Neural cell (in vitro differentiated cells): ENCODE measurements around the gene PTPRG. TPM values are rescaled to one million over a fixed set of nuclear protein-coding genes. Genes with fewer than 3 reads are reported as not detected.

Source experiments
- H2AFZ ChIP-seq: fragments of 200-600, 300-800 bp; sonication (generic), shearing (Covaris generic); 2 replicates; pipeline ENCODE4 v1.6.0; 2014; ENCODE audit warnings: low read depth, mild to moderate bottlenecking, antibody characterized with exemption, low read length, moderate library complexity
- H3F3A ChIP-seq: fragments of 200-600 bp; shearing (Covaris generic); 2 replicates; pipeline ENCODE4 v1.6.1; 2016; ENCODE audit warnings: mild to moderate bottlenecking, moderate library complexity, mixed read lengths, antibody characterized with exemption, low read length; ENCODE audit not compliant: insufficient read depth, poor library complexity, severe bottlenecking
- H3K27ac ChIP-seq: fragments of 200-600, 300-800 bp; sonication (generic), shearing (Covaris generic); 2 replicates; pipeline ENCODE4 v1.5.1; 2014; ENCODE audit warnings: mild to moderate bottlenecking, low read length, moderate library complexity
- H3K27me3 ChIP-seq: fragments of 300-800, 200-600 bp; sonication (generic), shearing (Covaris generic); 2 replicates; pipeline ENCODE4 v1.6.0; 2014; ENCODE audit warnings: mild to moderate bottlenecking, low read depth, low read length, moderate library complexity; ENCODE audit not compliant: insufficient read depth
- H3K36me3 ChIP-seq: fragments of 300-800, 200-600 bp; sonication (generic), shearing (Covaris generic); 2 replicates; pipeline ENCODE4 v1.5.1; 2014; ENCODE audit warnings: mild to moderate bottlenecking, antibody characterized with exemption, low read length, moderate library complexity; ENCODE audit not compliant: insufficient read depth
- H3K4me2 ChIP-seq: fragments of 300-800, 200-600 bp; sonication (generic), shearing (Covaris generic); 2 replicates; pipeline ENCODE4 v1.6.0; 2014; ENCODE audit warnings: mild to moderate bottlenecking, low read length
- H3K4me3 ChIP-seq: fragments of 300-800, 200-600 bp; sonication (generic), shearing (Covaris generic); 2 replicates; pipeline ENCODE4 v1.5.1; 2014; ENCODE audit warnings: mild to moderate bottlenecking, low read length, moderate library complexity
- H3K79me2 ChIP-seq: fragments of 200-600 bp; shearing (Covaris generic); replicated peaks from 2 replicates; pipeline ENCODE4 v1.6.0; 2014; ENCODE audit warnings: mild to moderate bottlenecking, low read length, moderate library complexity; ENCODE audit not compliant: insufficient read depth
- H3K9ac ChIP-seq: fragments of 300-800, 200-600 bp; sonication (generic), shearing (Covaris generic); 2 replicates; pipeline ENCODE4 v1.6.1; 2016; ENCODE audit warnings: mild to moderate bottlenecking, low read length, mixed read lengths
- H3K9me2 ChIP-seq: fragments of 200-600 bp; shearing (Covaris generic); 2 replicates; pipeline ENCODE4 v1.6.1; 2016; ENCODE audit warnings: mild to moderate bottlenecking, low read length, mixed read lengths; ENCODE audit not compliant: insufficient read depth
- H3K9me3 ChIP-seq: fragments of 200-600, 300-800 bp; sonication (generic), shearing (Covaris generic); 2 replicates; pipeline ENCODE4 v1.6.1; 2016; ENCODE audit warnings: mild to moderate bottlenecking, mixed run types, low read length, moderate library complexity, mixed read lengths
- H4K20me1 ChIP-seq: fragments of 200-600 bp; shearing (Covaris generic); 2 replicates; pipeline ENCODE4 v1.6.1; 2016; ENCODE audit warnings: mild to moderate bottlenecking, mixed run types; ENCODE audit not compliant: insufficient read depth
- CTCF ChIP-seq: fragments of 450-650 bp; IDR thresholded peaks from 2 replicates; pipeline ENCODE4 v1.5.1; 2014; ENCODE audit warnings: antibody characterized with exemption, mild to moderate bottlenecking, moderate library complexity; ENCODE audit not compliant: poor library complexity, severe bottlenecking
- EP300 ChIP-seq: fragments of 450-650 bp; conservative IDR thresholded peaks from 2 replicates; pipeline ENCODE4 v1.6.1; 2014; ENCODE audit warnings: antibody characterized with exemption, mild to moderate bottlenecking, moderate library complexity; ENCODE audit not compliant: poor library complexity, severe bottlenecking
- EZH2 ChIP-seq: fragments of 200-600, 300-800 bp; shearing (Covaris generic), sonication (generic); IDR thresholded peaks from 2 replicates; pipeline ENCODE4 v1.6.1; 2014; ENCODE audit warnings: antibody characterized with exemption, low read length, borderline replicate concordance, mild to moderate bottlenecking; ENCODE audit not compliant: insufficient read depth, poor library complexity, severe bottlenecking
- MXI1 ChIP-seq: fragments of 450-650 bp; conservative IDR thresholded peaks from 2 replicates; pipeline ENCODE4 v1.6.1; 2014; ENCODE audit warnings: antibody characterized with exemption, mild to moderate bottlenecking; ENCODE audit not compliant: poor library complexity, severe bottlenecking
- POLR2AphosphoS5 ChIP-seq: IDR thresholded peaks from 2 replicates; pipeline ENCODE4 v1.6.1; 2012
- RAD21 ChIP-seq: fragments of 450-650 bp; conservative IDR thresholded peaks from 2 replicates; pipeline ENCODE4 v1.6.1; 2014; ENCODE audit warnings: antibody characterized with exemption, mild to moderate bottlenecking, moderate library complexity
- REST ChIP-seq: IDR thresholded peaks from 2 replicates; pipeline ENCODE4 v1.6.1; 2012; ENCODE audit warnings: borderline replicate concordance
- SMC3 ChIP-seq: fragments of 450-650 bp; conservative IDR thresholded peaks from 2 replicates; pipeline ENCODE4 v1.6.1; 2014; ENCODE audit warnings: antibody characterized with exemption, mild to moderate bottlenecking, moderate library complexity; ENCODE audit not compliant: poor library complexity
- TAF1 ChIP-seq: IDR thresholded peaks from 2 replicates; pipeline ENCODE4 v1.6.1; 2012; ENCODE audit warnings: low read depth
- polyA plus RNA-seq: library from polyadenylated mRNA; depleted of rRNA; stranded (reverse); fragments of >200 nt; gene quantifications from 2 replicates; pipeline ENCODE4 v1.2.3, GENCODE V29; 2014

Gene PTPRG
- polyA plus RNA-seq, 1 donor from 2014 or later = 33.1 TPM

GRCh38 chr3:61848885-61849284, 287.5 kb downstream of the PTPRG start:
- Histone ChIP-seq H3K4me2 (no peak overlapping the region), H3K27me3 (no peaks in the 10 kb centered on the region), H3K36me3 (no peaks in the 10 kb centered on the region), H4K20me1 (no peaks in the 10 kb centered on the region), H3K27ac (no peak overlapping the region), H3K9me2 (no peaks in the 10 kb centered on the region), H3K9me3 (no peaks in the 10 kb centered on the region), H2AFZ (no peak overlapping the region), H3K79me2 (no peaks in the 10 kb centered on the region), H3K4me3 (no peak overlapping the region), H3K9ac (no peak overlapping the region), H3F3A (no peaks in the 10 kb centered on the region)
- TF ChIP-seq EZH2 (no peak), MXI1 (no peak), REST (no peak), SMC3 (no peak), POLR2AphosphoS5 (no peak), EP300 (no peak), TAF1 (no peak), CTCF (no peak), RAD21 (no peak)

- Histone ChIP-seq H3K79me2 (no peaks in the 10 kb centered on the region), H3K36me3 (no peaks in the 10 kb centered on the region), H3K4me3 (no peak overlapping the region), H4K20me1 (no peaks in the 10 kb centered on the region), H2AFZ (no peak overlapping the region), H3K9me3 (no peaks in the 10 kb centered on the region), H3K9me2 (no peaks in the 10 kb centered on the region), H3K4me2 (no peak overlapping the region), H3K27me3 (no peaks in the 10 kb centered on the region), H3F3A (no peaks in the 10 kb centered on the region), H3K27ac (no peak overlapping the region), H3K9ac (no peak overlapping the region)
- TF ChIP-seq CTCF (no peak), EZH2 (no peak), MXI1 (no peak), TAF1 (no peak), REST (no peak), RAD21 (no peak), SMC3 (no peak), POLR2AphosphoS5 (no peak), EP300 (no peak)
Observed at GRCh38 chr3:61853912-61854311, 292.5 kb downstream of the PTPRG start.
